Hematopoietic multipotent progenitor cell treated with erythropoietin and hydrocortisone succinate and interleukin-3 and kit ligand, for 4 days (in vitro differentiated cells): ENCODE measurements around the gene SH3PXD2A.

Source experiments
- DNase-seq: peaks from one replicate; pipeline ENCODE4 v3.0.0-alpha.2; 2015

The SH3PXD2A gene

DNA sequence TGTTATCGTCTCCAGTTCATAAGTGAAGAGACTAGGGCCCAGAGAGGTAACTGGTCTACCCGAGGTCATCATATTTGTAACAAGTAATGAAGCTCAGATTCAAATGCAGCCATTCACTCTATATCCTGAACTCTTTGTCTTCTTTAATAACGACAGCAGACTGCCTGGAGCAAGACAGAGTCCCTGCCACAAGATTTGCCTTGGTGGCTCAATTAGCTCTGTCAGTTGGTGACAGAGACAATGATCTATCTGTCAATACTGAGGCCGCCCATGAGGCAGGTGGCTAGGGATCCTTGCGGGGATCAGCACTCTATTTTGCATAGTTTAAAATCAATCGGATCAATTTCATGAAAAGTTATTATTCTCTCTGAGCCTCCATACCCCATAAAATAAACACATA, 43.9 kb downstream of the SH3PXD2A start:
- no peak for DNase-seq

- no peak for DNase-seq
Observed at GRCh38 chr10:103808780-103809179, 46.6 kb downstream of the SH3PXD2A start.

- DNase-seq, result no peak
Observed at GRCh38 chr10:103807996-103808395, 47.4 kb downstream of the SH3PXD2A start.

DNA sequence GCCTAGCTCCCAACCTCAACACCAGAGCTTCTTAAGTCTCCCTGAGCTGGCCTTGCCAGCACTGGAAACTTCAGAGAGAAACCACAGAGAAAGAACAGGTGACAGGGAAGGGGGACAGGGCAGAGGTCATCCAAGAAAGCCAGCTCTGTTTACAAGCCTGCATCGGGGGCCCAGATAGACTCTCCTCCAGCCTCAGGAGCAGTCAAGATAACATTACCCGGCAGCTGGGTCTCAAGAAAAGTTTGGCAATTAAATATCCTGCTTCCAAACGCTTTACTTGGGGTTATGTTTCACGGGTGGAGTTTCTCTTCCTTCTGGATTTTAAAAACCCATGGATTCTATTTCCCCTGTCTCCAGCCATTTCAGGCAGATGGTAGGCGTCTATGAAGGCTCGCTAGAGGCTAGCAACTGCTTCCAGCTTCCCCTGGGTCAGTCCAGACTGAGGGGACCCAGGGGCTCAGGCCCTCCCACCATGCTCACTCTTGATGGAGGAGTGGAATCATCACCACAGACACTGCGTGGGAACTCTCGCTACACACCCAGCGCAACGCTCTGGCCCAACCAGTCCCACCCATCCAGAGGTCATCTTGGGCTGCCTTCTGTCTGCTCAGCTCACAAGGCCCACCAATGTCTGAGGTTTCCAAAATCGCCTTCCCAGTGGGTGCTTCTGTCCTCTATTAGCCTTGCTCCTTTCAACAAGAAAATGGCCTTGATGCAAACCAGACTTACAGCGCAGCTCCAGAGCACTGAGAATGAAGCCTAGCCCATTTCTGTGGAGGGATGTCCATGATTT, 48.8 kb downstream of the SH3PXD2A start:
- no peak for DNase-seq

DNA sequence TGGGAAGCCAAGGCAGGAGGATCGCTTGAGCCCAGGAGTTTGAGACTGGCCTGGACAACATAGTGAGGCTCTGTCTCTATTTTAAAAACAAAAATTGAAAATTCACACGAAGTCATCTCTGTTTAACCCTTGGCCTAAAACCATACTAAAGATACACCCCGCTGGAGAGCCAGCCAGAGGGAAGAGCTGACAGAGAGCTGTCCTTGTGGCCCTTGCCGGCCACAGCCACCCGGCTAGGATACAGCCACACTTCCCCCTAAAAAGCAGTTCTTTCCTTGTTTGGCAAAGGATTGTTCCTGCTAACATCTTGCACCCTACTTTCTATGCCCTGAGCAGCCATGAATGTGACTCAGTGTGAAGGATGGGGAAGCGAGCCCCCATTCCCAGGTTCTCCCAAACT, 49.6 kb downstream of the SH3PXD2A start:
- no peak for DNase-seq

DNA sequence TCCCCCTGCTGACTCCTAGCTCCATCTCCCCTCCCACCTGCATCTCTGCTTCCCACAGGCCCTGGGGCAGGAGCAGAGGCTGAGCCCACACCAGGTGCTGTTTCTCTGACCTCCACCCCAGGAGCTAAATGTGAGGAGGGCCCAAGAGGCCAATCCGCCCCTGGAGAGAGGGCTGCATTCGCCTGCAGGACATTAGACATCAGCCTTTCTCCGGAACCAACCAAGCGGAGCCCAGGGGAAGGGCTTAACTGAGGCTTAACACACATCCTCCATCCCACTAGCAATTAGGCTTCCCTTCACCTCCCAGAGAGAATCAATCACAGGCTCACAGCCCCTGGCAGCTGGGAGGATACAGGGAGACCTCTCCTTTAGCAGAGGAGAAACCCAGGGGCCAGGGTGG, 50.5 kb downstream of the SH3PXD2A start:
- DNase-seq, result no peak

- peak; percentile 35 for DNase-seq
Observed at GRCh38 chr10:103803941-103804340, 51.4 kb downstream of the SH3PXD2A start.

- no peak for DNase-seq
Observed at GRCh38 chr10:103802637-103803353, 52.6 kb downstream of the SH3PXD2A start.

DNA sequence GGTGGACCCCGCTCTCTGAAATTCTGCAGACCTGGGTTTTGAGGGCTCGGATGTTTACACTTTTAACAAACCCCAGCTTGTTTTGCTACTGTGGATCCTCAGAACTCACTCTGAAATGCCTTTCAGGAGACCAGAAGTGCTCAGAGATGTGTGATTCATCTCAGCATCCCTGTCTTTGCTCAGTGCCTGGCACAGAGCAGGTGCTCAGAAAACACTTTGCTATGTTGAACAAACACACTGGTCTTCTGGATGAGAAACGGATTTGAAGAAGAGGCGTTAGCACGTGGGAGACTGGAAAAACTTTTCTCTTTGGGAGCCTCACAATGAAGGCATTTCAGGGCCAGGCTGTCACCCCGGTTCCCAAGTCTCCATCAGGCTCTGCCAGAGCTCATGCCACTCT, 53.3 kb downstream of the SH3PXD2A start:
- no peak for DNase-seq

GRCh38 chr10:103800789-103801540, 54.4 kb downstream of the SH3PXD2A start:
- peak; percentile 83 for DNase-seq

DNA sequence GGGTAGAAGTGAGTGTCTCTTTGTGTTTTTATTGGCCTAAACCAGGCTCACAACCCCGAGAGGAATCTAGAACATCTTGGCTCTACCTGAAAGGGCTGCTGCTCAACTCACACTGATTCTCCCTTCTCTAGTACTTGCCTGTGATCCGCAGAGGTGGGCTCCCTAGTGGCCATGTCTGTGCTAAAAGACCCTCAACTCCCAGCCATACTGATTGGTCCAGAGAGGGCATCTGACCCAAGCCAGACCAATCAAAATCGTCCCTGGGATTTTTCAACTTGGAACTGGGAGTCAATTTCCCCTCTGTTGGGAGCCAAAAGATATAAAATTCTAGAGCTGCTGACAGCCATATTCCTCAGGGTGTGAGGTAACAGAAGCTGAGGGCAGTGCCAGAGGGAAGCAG, 55.3 kb downstream of the SH3PXD2A start:
- DNase-seq, result no peak

GRCh38 chr10:103799341-103799740, 56.0 kb downstream of the SH3PXD2A start:
- DNase-seq, result no peak

- no peak for DNase-seq
Observed at GRCh38 chr10:103798511-103798910, 56.9 kb downstream of the SH3PXD2A start.

DNA sequence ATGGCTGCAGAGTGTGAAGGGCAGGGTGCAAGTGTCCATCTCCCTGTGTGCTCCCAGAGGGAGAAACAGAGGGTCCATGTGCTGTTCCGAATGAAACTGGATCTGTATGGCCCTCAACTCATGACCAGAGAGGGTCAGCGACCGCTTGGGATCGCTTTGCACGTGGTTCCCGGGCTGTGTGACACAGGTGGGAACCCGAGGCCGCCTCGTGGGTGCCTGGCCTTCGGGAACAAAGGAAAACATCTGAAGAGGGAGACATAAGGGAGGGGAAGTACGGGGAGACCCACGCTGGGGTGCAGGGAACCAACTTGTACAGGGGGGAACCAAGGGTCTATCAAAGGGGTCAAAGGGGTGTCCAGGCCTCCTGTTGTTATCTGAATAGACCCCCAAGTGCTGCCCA, 57.5 kb downstream of the SH3PXD2A start:
- DNase-seq, result no peak

DNA sequence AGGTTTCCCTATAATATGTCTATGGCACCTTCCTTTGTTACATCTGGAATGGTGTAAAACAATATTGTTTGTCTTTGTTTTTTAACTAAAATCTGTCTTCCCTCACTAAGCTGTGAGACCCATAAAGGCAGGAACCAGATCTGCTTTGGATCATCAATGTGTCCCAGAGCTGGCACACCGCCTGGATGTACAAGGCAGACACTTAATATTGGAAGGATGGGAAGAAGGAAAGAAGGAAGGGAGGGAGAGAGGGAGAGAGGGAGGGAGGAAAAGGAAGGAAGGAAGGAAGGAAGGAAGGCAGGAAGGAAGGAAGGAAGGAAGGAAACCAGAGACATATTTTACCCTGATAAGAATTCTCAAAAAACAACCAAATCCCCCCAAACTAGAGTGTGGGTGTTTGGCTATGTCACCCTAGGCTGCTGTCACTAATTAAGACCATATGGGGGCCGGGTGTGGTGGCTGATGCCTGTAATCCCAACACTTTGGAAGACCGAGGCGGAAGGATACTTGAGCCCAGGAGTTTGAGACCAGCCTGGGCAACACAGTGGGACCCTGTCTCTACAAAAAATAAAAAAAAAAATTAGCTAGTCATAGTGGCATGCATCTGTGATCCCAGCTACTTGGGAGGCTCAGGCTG, 59.6 kb downstream of the SH3PXD2A start:
- no peak for DNase-seq

DNA sequence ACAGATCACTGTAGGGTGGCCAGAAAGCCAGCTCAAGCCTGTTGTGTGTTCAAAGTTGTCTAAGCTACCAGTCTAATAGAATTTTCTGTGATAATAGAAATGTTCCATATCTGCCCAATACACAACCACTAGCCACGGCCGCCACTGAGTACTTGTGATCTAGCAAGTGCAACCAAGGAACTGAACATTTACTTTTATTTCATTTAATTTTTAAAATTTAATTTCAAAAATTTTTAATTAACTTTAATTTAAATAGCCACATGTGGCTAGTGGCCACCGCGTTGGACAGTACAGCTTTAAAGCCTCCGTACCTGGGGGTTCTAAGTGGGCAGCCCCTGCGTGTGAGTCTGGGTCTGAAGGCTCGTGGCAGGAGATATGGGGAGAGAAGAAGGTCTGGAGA, 60.4 kb downstream of the SH3PXD2A start:
- DNase-seq, result no peak

GRCh38 chr10:103793920-103794883, 61.2 kb downstream of the SH3PXD2A start:
- no peak for DNase-seq

GRCh38 chr10:103793429-103793828, 61.9 kb downstream of the SH3PXD2A start:
- no peak for DNase-seq

DNA sequence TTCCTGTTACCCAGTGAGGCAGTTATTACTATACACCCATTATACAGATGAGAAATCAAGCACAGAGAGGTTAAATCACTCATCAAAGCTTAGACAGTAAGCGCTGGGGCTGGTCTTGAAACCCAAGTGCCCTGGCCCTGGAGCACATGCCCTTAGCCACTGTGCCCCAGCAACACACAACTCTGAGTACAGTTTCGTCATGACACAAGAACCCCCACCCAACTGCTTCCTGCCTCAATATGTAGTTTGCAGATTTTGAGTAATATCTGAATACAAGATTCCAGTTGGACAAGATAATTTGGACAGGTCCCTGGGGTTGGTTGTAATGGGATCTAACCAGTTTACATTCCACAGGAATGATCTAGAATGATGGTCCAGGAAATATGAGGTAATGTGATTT, 62.8 kb downstream of the SH3PXD2A start:
- DNase-seq, result no peak

DNA sequence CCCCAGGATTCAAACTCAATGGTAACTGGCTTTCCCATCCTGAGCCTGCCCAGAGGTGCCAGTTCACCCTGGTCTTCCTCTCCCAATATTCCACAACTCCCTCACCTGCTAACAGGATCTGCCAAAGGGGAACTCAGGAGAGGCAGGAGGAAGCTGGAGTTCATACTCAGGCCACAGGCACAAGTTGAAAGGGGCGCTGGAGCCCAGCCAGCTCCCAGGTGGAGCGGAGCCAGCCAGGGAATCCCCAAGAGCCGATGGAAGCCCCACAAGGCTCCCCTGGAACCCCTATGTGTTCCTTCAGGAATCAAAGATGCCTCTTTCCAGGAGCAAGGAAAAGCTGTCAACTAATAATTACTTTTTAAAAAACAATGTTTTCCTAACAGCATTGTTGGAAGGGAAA, 63.5 kb downstream of the SH3PXD2A start:
- no peak for DNase-seq

GRCh38 chr10:103791291-103791690, 64.1 kb downstream of the SH3PXD2A start:
- DNase-seq, result no peak

GRCh38 chr10:103790580-103790979, 64.8 kb downstream of the SH3PXD2A start:
- no peak for DNase-seq
